Renal pelvis (tissue), 4 donors: ENCODE measurements around the gene TMPRSS2. TPM values are rescaled to one million over a fixed set of nuclear protein-coding genes. Genes with fewer than 3 reads are reported as not detected.
A peak's percentile ranks its signal among the peaks of the same experiment; 100 is the strongest.

Experiments used
- DNase-seq: peaks from one replicate; pipeline ENCODE4 v3.0.0-alpha.2; 2013
- polyA plus RNA-seq, 3 donors: library from polyadenylated mRNA; unstranded; fragments of 120-200 nt; gene quantifications; one replicate each; pipeline ENCODE4 v1.2.1, GENCODE V29; 2013; ENCODE audit not compliant: insufficient read length in 3 of 3

TMPRSS2 gene
- polyA plus RNA-seq, 3 donors = 32.1 to 44.3 (median 37.0) TPM

DNA sequence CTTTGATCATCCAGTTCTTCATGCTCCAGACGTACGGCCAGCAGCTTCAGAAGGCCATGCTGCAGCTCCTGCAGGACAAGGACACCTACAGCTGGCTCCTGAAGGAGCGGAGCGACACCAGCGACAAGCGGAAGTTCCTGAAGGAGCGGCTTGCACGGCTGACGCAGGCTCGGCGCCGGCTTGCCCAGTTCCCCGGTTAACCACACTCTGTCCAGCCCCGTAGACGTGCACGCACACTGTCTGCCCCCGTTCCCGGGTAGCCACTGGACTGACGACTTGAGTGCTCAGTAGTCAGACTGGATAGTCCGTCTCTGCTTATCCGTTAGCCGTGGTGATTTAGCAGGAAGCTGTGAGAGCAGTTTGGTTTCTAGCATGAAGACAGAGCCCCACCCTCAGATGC is 49.4 kb downstream of the TMPRSS2 start:
- DNase-seq = no peak

DNA sequence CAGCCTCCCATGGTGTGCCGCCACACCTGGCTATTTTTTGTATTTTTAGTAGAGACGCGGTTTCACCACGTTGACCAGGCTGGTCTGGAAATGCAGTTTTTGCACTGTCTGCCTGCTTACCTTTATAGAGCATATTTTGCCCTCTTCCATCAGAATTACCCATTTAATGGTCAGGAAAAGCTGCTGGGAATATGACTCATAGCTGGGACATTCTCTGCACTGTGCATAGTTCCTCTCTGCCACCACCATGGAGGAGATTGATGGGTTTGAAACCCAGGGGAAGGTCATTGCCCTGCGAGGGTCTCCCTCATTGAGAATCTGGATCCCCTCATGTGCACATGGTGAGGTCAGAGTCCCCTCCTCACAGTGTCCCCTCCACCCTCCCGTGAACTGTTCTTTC is 49.8 kb downstream of the TMPRSS2 start:
- no peak for DNase-seq

DNA sequence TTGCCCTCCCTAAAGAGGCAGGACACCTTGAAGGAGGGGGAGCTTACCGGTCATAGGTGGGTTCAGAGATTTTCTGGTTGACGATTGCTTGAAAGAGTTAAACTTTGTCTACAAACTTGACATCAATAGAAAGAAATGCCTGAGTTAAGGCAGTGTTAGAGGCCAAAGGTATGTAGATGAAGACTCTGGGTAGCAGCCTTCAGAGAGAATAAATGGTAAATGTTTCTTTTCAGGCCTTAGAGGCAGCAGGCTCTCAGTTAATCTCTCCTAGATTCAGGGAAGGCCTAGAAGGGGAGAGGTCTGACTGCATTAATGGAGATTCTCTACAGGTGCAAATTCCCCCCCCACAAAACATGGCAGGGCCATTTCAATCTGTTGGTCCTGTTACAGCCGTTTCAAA is 54.2 kb downstream of the TMPRSS2 start:
- no peak for DNase-seq

DNA sequence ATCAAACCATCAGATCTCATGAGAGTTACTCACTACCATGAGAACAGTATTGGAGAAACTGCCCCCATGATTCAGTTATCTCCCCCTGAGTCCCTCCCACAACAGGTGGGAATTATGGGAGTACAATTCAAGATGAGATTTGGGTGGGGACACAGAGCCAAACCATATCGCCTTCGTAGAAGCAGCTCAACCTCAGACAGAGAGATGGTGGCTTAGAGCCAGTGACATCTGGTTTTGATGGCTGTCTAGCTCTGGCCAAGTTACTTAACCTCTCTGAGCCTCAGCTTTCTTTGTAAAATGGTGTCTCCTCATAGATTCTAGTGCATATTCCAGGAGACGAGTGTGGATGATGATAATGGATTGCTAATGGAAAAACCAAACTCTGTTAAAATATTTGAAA is 54.8 kb downstream of the TMPRSS2 start:
- no peak for DNase-seq

DNA sequence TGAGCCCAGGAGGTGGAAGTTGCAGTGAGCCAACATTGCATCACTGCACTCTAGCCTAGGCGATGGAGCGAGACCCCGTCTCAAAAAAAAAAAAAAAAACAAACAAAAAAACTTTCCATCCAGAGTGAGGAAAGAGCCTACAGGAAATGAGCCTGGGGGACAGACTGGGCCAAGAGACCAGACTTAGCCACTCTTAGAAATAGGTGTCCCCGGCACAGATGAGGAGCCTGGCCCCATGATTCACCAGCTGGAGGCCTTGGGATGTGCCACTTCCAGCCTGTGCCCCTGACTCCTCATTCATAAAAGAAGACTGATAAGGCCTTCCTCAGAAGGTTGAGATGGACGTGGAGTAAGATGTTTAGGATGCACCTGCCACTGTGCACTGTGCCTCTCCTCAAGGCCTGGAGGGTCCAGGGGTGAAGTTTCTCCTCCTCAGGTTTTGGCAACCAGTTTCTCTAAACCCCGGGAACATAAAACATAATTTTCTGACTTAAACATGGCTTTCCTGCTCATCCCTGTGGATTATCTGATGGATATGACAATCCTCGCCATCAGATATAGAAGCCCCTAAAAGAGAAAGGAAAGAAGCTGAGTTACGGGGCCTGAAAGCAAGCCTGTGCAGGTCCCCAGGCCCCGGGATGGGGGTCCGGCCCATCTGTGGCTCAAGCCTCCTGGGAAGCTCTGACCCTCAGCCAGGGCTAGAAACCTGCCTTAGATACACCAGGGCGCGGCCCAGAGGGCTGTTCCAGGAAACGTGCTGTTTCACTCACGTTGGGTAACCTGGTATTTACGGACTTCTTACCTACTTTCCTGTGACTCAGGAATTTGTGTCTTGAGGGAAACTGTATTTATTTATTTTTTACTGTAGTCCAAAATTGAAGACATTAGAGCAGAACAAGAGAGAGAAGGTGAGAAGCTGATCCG is 55.9 kb downstream of the TMPRSS2 start:
- no peak for DNase-seq

DNA sequence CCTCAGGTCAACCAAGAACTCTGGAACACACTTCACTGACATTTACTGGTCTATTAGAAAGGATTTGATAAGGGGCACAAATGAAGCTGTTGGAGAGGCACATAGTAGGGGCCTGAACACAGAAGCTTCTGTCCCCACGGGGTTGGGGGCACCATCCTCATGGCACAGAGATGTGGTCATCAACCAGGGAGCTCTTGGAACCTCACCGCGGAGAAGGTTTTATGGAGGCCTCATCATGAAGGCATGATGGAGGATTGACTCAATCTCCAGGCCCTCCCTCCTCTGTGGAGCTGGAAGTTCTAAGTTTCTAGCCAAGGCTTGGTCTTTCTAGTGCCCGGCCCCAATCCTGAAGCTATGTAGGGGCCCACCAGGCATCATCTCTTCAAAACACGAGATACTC is 58.3 kb downstream of the TMPRSS2 start:
- DNase-seq = no peak

DNA sequence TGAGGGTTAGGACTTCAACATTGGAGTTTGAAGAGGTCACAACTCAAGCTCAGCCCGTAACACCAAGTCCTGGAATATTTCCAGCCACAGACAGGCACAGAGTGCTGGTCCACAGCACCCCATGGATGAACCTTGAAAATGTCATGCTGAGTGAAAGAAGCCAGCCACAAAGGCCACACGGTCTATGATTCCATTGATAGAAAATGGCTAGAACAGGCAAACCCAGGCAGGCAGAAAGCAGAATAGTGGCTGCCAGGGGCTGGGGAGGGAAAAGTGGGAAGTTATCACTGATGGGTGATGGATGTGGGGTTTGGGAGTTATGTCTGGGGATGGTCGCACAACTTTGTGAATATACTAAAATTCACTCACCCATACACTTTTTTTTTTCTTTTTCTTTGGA is 60.6 kb downstream of the TMPRSS2 start:
- DNase-seq = no peak

DNA sequence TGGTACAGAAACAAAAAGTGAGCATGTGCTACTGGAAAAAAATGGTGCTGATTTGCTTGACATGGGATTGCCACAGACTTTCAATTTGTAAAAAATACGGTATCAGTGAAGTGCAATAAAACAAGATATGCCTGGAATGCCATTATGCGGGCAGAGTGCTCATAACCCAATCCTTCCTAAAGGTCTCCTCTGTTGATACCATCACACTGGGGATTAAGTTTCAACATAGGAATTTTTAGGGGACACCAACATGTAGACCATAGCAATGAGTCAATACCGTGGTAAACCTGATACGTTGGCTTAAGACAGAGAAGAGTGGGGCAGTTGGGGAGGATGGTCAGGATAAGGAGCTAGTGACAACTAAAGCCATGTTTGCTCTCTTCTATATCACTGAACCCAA is 61.4 kb downstream of the TMPRSS2 start:
- no peak for DNase-seq

DNA sequence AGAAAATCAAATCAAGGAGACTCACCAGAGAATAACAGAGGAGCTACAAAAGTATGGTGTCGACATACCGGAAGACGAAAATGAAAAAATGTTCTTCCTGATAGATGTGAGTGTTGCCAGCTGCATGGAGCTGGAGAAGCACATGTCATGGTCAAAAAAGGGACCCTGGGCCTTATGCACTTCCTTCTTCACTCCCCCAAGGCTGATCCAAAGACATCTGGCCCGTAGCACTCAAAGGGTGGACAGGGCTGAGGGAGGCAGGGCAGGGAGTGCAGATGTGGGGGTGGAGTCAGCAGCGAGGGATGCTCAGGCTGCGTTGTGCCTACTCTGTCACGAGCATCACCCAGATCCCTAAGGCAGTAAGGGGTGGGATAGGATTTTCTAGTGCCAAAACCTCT is 62.5 kb downstream of the TMPRSS2 start:
- peak; percentile 46 for DNase-seq

DNA sequence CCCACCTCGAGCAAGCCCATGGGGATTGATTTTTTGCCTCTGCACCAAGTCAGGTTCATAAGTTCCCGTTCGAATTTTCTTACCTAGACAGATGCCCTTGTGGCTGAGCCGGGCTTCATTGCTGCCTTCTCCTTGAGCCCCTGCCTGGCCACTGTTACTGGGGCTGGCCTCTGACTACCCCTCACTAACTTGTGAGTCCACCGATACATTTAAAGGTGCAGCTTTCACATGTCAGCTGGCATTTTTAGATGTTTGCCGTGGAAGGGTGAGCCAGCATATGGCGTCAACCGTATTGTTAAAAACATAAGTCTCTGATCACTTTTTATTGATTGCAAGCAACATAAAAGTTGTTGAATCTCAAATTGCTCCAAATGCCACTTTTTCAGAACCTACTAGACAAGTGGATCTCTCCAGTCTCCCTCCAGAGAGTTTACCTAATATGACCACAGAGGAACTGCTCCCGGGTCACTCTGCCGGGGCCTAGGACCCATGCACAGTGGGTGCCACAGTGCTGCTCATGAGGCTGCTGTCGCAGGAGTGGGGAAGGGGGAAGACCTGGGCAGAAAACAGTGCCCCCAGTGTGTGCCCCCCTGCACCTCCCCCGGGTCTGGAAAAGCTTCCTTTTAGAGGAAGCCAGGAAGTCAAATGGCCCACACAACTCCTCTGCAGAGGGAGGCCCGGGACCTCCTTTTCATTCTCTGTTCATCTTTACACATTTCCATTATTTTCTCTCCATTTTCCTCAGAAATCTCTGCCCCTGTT is 63.1 kb downstream of the TMPRSS2 start:
- no peak for DNase-seq

DNA sequence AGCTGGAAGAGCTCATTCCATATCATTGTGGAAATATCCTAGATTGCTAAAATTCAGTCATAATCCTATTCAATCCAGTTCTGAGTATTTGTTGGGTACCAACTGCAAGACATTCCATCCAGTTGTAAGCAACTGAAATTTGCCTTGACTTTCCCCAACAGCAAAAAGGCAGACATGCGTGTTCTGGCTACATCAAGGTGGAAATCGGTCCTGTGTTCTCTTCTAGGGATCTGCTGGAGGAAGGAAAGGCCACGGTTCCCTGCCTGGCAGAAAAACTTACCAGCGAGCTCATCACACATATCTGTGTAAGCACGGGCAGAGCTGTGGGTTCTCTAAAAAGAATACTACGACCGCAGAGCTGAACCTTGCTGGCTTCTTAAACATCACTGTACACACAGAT is 64.4 kb downstream of the TMPRSS2 start:
- no peak for DNase-seq

DNA sequence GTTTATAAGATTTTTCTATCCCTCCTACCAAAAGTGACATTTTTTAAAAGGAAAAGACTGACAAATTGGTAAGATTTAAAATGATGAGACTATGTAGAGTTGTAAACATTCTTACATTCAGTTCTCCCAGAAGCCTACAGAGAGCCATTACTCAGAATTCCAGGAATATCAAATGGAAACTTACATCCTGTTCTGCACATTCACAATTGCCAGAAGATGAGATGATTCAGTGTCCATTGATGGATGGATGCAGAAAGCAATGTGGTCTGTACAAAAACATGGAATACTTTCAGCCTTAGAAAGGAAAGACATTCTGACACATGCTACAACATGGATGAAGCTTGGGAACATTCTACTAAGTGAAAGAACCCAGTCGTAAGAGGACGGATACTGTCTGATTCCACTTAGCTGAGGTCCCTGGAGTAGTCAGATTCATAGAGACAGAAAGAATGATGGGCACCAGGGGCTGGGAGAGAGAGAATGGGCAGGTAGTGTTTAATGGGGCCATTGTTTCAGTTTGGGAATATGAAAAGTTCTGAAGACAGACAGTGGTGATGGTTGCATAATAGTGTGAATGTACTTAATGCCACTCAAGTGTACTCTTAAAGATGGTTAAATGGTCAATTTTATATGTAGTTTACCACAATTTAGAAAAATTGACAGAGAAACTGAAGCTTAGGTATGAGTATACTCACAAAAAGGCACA is 65.3 kb downstream of the TMPRSS2 start:
- DNase-seq = no peak

DNA sequence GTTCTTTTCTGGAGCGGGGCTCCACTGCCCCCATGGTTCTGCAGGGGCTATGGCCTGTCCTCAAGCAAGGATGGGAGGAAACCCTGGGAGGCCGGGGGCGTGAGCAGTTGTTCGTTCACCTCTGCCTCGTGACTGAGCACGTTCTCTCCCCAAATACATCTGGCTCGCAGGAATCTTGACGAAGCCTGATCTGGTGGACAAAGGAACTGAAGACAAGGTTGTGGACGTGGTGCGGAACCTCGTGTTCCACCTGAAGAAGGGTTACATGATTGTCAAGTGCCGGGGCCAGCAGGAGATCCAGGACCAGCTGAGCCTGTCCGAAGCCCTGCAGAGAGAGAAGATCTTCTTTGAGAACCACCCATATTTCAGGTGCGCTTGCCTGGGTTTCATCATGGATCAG is 66.4 kb downstream of the TMPRSS2 start:
- no peak for DNase-seq

DNA sequence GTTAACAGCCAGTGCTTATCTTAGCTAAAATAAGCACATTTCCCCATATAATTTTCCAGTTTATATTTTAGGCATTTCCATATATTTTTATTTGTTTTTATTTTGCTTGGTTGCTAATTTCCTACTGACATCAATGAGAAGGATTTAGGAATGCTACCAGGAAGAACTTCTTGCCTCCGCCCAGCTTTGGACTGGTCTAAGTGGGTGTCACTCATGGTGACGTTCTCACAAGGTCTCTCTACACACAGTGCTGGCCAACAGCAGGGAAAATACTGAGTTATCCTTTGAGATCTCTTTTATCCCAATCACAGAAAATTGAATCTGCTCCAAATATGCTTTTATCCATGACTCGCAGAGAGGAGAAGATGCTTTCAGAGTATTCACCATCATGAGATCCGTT is 68.7 kb downstream of the TMPRSS2 start:
- DNase-seq = no peak

DNA sequence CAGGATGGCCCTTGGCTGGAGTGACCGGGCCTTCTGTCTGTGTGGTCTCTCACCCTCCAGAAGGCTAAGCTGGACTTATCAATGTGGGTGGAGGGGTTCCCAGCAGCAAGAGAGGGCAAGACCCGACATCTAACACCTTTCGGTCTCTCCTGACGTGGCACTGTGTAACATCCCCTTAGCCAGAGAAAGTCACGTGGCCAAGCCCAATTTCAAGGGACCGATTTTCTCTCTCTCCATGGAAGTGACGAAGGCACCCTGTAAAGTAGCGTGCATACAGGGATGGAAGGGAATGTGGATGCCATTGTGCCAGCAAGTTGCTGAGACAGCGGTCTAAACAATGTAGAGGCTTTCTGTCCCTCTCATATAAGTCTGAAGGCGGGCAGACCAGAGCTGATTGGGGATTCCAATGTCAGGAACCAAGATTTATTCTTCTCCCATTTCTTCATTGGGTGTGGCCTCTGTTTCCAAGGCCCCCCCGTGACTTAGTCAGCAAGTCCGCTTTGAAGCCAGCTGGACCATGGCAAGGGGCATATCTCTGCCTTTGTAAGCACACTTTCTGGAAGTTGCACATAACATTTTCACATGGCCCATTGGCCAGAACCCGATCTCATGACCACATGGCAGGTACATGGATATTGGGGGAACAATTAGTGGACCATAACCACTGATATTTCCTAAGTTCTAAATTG is 69.4 kb downstream of the TMPRSS2 start:
- DNase-seq = no peak

DNA sequence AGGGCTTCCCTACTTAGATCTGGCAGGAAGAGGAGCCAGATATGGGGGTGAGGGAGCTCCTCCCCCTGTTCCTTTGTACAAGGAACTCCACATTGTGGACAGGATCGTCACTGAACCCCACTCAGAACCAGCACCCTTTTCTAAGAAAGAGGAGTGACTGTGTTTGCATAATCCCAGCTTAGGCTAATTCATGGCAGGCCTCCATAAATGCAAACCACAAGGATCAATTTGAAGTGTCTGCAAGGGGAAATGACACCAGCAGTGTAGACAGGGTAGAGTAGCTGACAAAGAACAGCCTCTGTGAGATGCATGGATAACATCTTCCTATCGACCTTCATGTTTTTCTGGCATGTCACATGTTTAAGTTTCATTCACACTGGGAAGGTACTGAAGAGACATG is 70.2 kb downstream of the TMPRSS2 start:
- DNase-seq = no peak

DNA sequence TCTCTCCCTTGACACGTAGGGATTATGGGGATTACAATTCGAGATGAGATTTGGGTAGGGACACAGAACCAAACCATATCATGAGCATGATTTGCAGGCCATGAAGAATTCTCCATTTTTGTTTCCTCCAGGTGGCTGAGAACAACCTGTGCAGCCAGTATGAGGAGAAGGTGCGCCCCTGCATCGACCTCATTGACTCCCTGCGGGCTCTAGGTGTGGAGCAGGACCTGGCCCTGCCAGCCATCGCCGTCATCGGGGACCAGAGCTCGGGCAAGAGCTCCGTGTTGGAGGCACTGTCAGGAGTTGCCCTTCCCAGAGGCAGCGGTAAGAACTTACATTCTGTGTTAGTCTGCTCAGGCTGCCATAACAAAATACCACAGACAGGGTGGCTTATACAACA is 72.3 kb downstream of the TMPRSS2 start:
- DNase-seq = no peak

DNA sequence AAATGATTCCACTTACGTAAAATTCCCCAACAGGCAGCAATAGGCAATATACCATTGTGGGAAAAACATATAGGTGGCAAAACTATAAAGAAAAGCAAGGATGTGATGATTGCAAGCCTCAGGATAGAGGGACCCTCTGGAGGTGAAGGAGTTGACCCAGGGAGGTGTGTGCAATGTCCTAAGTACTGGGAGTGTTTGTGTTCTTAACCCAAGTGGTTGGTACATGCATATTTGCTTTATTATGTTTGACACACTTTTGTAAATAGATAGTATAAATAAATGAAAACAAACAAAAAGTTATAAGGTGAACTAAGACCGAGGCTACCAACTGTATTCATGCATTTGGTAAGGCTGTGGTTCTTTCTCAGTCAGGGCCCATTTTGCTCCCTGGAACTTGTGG is 74.4 kb downstream of the TMPRSS2 start:
- DNase-seq = no peak

DNA sequence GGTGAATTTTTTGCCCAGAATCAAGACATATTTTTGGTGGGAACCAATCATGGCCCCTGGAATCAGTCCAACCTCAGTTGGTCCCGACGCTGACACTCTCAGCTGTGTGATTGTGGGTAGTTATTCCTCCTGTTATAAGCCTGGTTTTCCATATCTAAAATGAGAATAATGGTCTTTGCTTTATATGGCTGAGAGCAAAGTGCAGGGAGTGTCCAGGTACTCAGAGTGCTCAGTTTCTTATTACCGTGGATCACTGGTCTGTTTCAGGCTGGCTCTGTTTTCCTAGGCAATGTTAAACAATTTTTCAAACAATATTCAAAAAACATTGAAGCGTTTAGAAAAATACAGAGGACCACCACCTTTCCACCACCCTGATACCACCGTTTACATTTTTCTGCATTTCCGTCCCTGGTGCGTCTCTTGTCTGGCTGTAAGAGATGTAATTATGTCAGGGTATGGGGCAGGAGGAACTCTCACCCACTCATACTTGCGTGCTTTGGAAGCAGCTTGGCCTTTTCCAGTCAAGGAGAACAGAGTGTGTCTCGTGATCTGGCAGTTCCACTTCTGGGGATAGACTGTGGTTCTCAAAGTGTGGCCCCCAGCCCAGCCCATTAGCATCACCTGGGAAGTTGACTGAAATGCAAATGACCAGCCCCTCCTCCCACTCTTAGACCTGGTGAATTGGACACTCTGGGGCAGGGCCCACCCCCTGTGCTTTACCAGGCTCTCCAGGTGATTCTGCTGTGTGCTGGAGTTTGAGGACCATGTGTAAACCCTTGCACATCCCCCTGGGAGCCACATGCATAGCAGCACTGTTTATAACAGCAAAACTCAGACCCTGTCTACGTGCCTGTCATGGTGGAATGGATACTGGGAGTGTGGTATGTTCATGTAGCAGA is 75.1 kb downstream of the TMPRSS2 start:
- DNase-seq = no peak

DNA sequence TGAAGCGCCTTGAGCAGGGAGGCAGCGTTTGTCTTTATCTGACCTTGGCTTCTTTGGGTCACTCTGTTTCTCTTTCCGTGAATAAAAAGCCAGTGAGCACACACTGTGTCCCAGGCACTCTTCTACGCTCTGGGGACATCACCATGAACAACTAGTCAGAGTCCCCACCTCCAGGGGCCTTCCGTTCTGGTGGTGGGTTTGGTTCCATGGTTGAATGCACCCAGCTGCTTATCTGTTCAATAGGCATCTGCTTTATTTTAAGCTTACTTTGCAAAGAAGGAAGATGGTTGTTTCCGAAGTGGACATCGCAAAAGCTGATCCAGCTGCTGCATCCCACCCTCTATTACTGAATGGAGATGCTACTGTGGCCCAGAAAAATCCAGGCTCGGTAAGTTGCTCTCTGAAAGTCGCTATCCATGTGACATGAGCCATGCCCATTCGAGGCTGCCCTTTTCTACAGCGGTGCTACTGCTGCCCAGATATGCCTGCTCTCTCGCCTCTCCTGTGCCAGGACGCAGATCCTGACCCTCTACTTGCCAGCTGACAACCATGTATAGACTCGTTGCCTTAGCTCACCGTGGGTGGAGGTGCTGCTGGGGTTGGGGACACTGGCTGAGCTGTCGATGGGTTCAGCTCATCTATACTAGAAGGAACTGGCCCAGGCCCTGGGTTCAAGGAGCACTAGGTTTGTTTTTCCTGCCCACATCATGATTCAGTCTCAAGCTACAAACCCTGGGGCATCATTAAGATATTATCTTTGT is 76.0 kb downstream of the TMPRSS2 start:
- DNase-seq = no peak
